ENCODE measurements around the gene DPP6.

DPP6 gene

GRCh38 chr7:154412105-154412504, 359.9 kb downstream of the DPP6 start:
- DNase-seq, result no peak

GRCh38 chr7:154415709-154416399, 363.7 kb downstream of the DPP6 start:
- DNase-seq, result no peak

GRCh38 chr7:154416714-154417113, 364.5 kb downstream of the DPP6 start:
- DNase-seq, result no peak

GRCh38 chr7:154419344-154419743, 367.1 kb downstream of the DPP6 start:
- no peak for DNase-seq

- DNase-seq, result no peak
These were observed 371.0 kb downstream of the DPP6 start for GRCh38 chr7:154423231-154423630.

GRCh38 chr7:154424350-154424749, 372.2 kb downstream of the DPP6 start:
- DNase-seq, result no peak

GRCh38 chr7:154425271-154425670, 373.1 kb downstream of the DPP6 start:
- no peak for DNase-seq

GRCh38 chr7:154426778-154427177, 374.6 kb downstream of the DPP6 start:
- DNase-seq, result no peak

- no peak for DNase-seq
These were observed 375.3 kb downstream of the DPP6 start for GRCh38 chr7:154427533-154427932.

GRCh38 chr7:154429666-154430404, 377.6 kb downstream of the DPP6 start:
- DNase-seq, result no peak

- no peak for DNase-seq
These were observed 378.4 kb downstream of the DPP6 start for GRCh38 chr7:154430640-154431039.

- no peak for DNase-seq
These were observed 378.8 kb downstream of the DPP6 start for GRCh38 chr7:154431045-154431444.

GRCh38 chr7:154433632-154434598, 381.7 kb downstream of the DPP6 start:
- no peak for DNase-seq

- DNase-seq, result no peak
These were observed 384.4 kb downstream of the DPP6 start for GRCh38 chr7:154436560-154436959.

- no peak for DNase-seq
These were observed 385.0 kb downstream of the DPP6 start for GRCh38 chr7:154437234-154437633.

- DNase-seq, result no peak
These were observed 386.6 kb downstream of the DPP6 start for GRCh38 chr7:154438571-154439367.

GRCh38 chr7:154440058-154440457, 387.9 kb downstream of the DPP6 start:
- no peak for DNase-seq

- DNase-seq, result no peak
These were observed 388.5 kb downstream of the DPP6 start for GRCh38 chr7:154440651-154441050.

GRCh38 chr7:154441811-154442210, 389.6 kb downstream of the DPP6 start:
- no peak for DNase-seq

- DNase-seq, result no peak
These were observed 390.7 kb downstream of the DPP6 start for GRCh38 chr7:154442939-154443338.

GRCh38 chr7:154450451-154450850, 398.3 kb downstream of the DPP6 start:
- DNase-seq, result no peak
